Middle frontal gyrus (tissue), 1 donor: ENCODE data around the gene COL4A1.

Source experiments
- DNase-seq: peaks from one replicate; pipeline ENCODE4 v3.0.0-alpha.2; 2015; ENCODE audit warnings: low spot score; ENCODE audit errors: extremely low spot score

COL4A1 gene

GRCh38 chr13:110170020-110170790 is 136.8 kb downstream of the COL4A1 start:
- no peak for DNase-seq

- no peak for DNase-seq
These were observed 137.7 kb downstream of the COL4A1 start for GRCh38 chr13:110168999-110169933.

- no peak for DNase-seq
These were observed 140.4 kb downstream of the COL4A1 start for GRCh38 chr13:110166598-110166997.

GRCh38 chr13:110164706-110165105 is 142.3 kb downstream of the COL4A1 start:
- no peak for DNase-seq

GRCh38 chr13:110162866-110163658 is 143.9 kb downstream of the COL4A1 start:
- no peak for DNase-seq

- no peak for DNase-seq
These were observed 144.9 kb downstream of the COL4A1 start for GRCh38 chr13:110162053-110162452.

- DNase-seq: no peak
These were observed 145.7 kb downstream of the COL4A1 start for GRCh38 chr13:110161112-110161882.

DNA sequence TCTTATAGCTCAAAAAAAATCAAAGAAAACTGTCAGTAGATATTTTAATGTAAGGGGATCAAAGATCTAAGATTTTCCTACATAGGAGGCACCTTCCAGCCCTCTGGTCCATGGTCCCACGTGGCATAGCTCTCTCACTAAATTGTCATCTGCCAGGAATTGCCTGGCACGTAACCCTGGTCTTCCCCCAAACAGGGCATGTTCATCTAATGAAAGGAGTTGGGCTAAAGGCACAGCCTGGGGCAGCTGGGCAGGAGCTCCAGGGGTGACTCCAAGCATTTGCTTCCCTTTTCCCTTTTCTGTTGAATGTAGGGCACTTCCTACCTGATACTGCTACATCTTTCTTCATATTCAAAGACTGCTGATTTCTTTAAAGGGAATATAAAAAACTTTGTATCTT is 148.7 kb downstream of the COL4A1 start:
- DNase-seq: no peak

GRCh38 chr13:110157718-110158117 is 149.2 kb downstream of the COL4A1 start:
- no peak for DNase-seq

- DNase-seq: no peak
These were observed 150.5 kb downstream of the COL4A1 start for GRCh38 chr13:110156301-110157049.

DNA sequence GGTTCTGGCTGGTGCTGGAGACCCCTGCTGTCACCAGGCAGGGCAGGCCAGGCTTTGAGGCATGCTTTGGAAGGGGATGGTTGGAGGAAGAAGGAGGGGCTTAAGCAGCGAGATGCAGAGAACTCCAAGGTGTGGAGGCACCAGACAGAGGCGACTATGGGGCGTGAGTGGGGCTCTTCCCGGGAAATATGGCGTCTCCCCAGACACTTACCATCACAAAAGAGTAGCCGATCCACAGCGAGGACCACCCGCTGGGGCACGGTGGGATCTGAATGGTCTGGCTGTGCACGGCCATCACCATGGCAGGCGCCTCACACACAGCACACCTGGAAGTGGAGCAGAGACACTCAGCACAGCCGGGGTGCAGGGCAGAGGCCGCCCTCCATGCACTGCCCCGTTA is 151.9 kb downstream of the COL4A1 start:
- no peak for DNase-seq

DNA sequence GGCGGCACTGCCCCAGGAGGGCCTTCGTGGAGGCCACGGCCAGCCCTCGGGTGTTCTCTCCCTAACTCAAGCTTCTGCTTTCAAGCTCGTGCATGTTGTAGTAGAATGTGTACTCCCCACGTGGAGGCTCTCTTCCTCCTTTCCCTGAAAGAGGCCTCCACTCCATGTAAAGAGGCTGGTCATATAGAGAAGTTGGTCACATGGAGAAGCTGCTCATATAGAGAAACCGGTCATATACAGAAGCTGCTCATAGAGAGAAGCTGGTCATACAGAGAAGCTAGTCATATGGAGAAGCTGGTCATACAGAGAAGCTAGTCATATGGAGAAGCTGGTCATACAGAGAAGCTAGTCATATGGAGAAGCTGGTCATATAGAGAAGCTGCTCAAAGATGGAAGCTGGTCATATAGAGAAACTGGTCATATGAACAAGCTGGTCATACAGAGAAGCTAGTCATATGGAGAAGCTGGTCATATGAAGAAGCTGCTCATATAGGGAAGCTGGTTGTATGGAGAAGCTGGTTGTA is 152.5 kb downstream of the COL4A1 start:
- DNase-seq: no peak

DNA sequence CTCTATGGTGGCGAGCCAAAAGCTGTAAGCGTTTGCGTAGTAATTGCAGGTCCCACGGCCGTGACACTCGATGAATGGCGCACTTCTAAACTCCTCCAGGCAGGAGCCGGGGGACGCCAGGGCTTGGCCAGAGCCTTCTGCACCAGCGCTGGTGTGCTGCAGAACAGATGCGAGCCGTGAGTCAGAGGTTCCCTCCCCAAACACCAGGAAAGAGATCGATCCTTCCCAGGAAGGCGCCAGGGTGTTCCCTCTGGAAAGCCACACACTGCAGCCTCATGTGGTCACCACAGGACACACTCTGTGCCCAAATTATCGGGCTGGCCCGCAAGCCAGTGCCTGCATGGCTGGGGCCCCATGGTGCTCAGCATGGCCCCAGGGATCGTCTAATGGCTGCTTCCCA is 154.6 kb downstream of the COL4A1 start:
- no peak for DNase-seq

DNA sequence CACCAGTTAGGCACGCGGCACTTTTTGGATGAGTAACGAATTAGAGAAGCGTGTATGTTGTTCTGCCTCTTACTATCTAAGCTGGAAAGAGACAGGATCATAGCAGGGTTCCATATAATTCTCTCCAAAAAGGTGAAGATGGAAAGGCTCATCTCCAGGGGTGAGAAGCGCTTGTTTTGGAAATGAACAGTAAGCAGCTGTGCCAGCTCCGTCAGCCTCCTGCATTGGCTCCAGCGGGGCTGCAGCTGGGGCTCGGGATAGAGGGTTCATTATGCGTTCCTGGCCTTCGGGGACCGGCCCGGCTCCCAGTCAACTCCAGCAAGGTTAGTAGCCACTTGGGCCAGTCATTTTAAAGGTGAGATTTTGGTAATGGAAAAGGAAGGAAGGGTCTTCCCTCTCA is 155.5 kb downstream of the COL4A1 start:
- DNase-seq: no peak

- no peak for DNase-seq
These were observed 156.4 kb downstream of the COL4A1 start for GRCh38 chr13:110150384-110151101.

- no peak for DNase-seq
These were observed 157.9 kb downstream of the COL4A1 start for GRCh38 chr13:110149036-110149435.

- DNase-seq: no peak
These were observed 166.9 kb downstream of the COL4A1 start for GRCh38 chr13:110140099-110140498.

DNA sequence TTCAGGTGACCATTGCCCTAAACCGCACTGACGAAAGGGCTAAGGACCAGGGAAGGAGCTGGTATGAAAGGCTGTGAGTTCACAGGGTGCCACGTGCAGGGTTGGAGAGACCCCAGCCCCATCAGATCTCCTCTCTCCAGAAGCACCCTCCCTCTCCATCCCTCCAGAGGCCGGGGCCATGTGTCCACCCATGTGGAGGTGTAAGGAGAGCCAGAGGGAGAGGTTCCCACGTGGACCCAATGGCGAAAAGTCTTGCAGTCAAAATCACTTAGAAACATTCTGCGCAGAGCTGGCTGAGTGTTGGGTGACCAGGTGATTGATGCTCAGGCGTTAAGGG is 168.3 kb downstream of the COL4A1 start:
- DNase-seq: no peak

GRCh38 chr13:110138010-110138699 is 168.8 kb downstream of the COL4A1 start:
- peak; percentile 37 for DNase-seq
